AG09319 (cell line): Measurements from ENCODE around the gene ATRNL1.
"Not testable (repeated sequence)": the region's sequence is repeated elsewhere in the genome, so short reads cannot be mapped to it uniquely, and the experiment has no call there.

ENCODE experiments used
- DNase-seq: peaks from one replicate; pipeline ENCODE4 v3.0.0-alpha.2; 2010; ENCODE audit warnings: low read depth; ENCODE audit errors: extremely low read depth
- CTCF ChIP-seq: IDR thresholded peaks from 2 replicates; pipeline ENCODE4 v1.5.1; 2011; ENCODE audit warnings: low read depth, mild to moderate bottlenecking, inconsistent platforms, low read length, moderate library complexity

Gene ATRNL1

GRCh38 chr10:115491526-115492140 is 398.5 kb downstream of the ATRNL1 start:
- DNase-seq: no peak
- no peak for TF ChIP-seq CTCF

GRCh38 chr10:115503546-115503945 is 410.4 kb downstream of the ATRNL1 start:
- no peak for TF ChIP-seq CTCF

GRCh38 chr10:115514895-115515294 is 421.7 kb downstream of the ATRNL1 start:
- DNase-seq: no peak
- TF ChIP-seq CTCF: no peak

More at GRCh38 chr10:115503546-115503945, 410.4 kb downstream of the ATRNL1 start:
- DNase-seq: no peak

- no peak for DNase-seq
- no peak for TF ChIP-seq CTCF
Measured at GRCh38 chr10:115525141-115525540, 432.0 kb downstream of the ATRNL1 start.

- not testable (repeated sequence) for DNase-seq
Measured at GRCh38 chr10:115527682-115528081, 434.5 kb downstream of the ATRNL1 start.

- DNase-seq: not testable (repeated sequence)
Measured at GRCh38 chr10:115536401-115536800, 443.2 kb downstream of the ATRNL1 start.

GRCh38 chr10:115539142-115539762 is 446.1 kb downstream of the ATRNL1 start:
- no peak for DNase-seq
- TF ChIP-seq CTCF: no peak

- DNase-seq: no peak
- no peak for TF ChIP-seq CTCF
Measured at GRCh38 chr10:115555887-115556402, 462.8 kb downstream of the ATRNL1 start.
